Stomach (tissue), 4 donors: Measurements from ENCODE around the gene RAD9B.
"Not testable (repeated sequence)": the region's sequence is repeated elsewhere in the genome, so short reads cannot be mapped to it uniquely, and the experiment has no call there.

Experiments used
- CTCF ChIP-seq, 7 experiments: fragments of 450-650 bp in 4 of 7; fragments of 200-600 bp in 3 of 7; sonication (generic) in 3 of 7; IDR thresholded peaks; one replicate each; pipeline ENCODE4 v1.5.1; 2016 to 2019; ENCODE audit warnings: antibody characterized with exemption in 7 of 7, control low read depth in 2 of 7, mild to moderate bottlenecking in 1 of 7
- POLR2A ChIP-seq, 4 donors: fragments of 450-650 bp; IDR thresholded peaks; one replicate each; pipeline ENCODE4 v1.6.1; 2016; ENCODE audit warnings: antibody characterized with exemption in 4 of 4, control low read depth in 2 of 4, mild to moderate bottlenecking in 1 of 4, moderate library complexity in 1 of 4

- not testable (repeated sequence) for TF ChIP-seq CTCF, POLR2A (IDR thresholded peaks at IDR 0.05)
These were observed 15.9 kb downstream of the RAD9B start for GRCh38 chr12:110518014-110518413.
